H9 (cell line): ENCODE data around the gene NAA35. TPM values are rescaled to one million over a fixed set of nuclear protein-coding genes. Genes with fewer than 3 reads are reported as not detected.

ENCODE experiments used
- DNase-seq: peaks from one replicate; pipeline ENCODE4 v3.0.0-alpha.2; 2017
- H2AFZ ChIP-seq: one replicate; pipeline ENCODE4 v1.6.1; 2013; ENCODE audit warnings: mild to moderate bottlenecking, low read length, control low read depth, moderate library complexity
- H2AK5ac ChIP-seq: 2 replicates; pipeline ENCODE4 v1.6.1; 2013; ENCODE audit warnings: low read length, control low read depth, mixed read lengths; ENCODE audit not compliant: insufficient read length
- H2BK120ac ChIP-seq: one replicate; pipeline ENCODE4 v1.6.1; 2013; ENCODE audit warnings: low read depth, mild to moderate bottlenecking, low read length, control low read depth, inconsistent platforms; ENCODE audit not compliant: poor library complexity, severe bottlenecking
- H2BK12ac ChIP-seq: 2 replicates; pipeline ENCODE4 v1.6.1; 2013; ENCODE audit warnings: low read length, control low read depth, mixed read lengths, low read depth; ENCODE audit not compliant: insufficient read length
- H2BK15ac ChIP-seq: 2 replicates; pipeline ENCODE4 v1.6.1; 2013; ENCODE audit warnings: low read depth, low read length, control low read depth
- H2BK20ac ChIP-seq: one replicate; pipeline ENCODE4 v1.6.1; 2013; ENCODE audit warnings: low read depth, mild to moderate bottlenecking, low read length, control low read depth, inconsistent platforms; ENCODE audit not compliant: poor library complexity, severe bottlenecking
- H2BK5ac ChIP-seq: 2 replicates; pipeline ENCODE4 v1.6.1; 2013; ENCODE audit warnings: low read length, control low read depth, mixed read lengths; ENCODE audit not compliant: insufficient read length
- H3K14ac ChIP-seq: 2 replicates; pipeline ENCODE4 v1.6.1; 2013; ENCODE audit warnings: low read length, control low read depth; ENCODE audit not compliant: insufficient read depth
- H3K18ac ChIP-seq: 2 replicates; pipeline ENCODE4 v1.6.1; 2013; ENCODE audit warnings: low read depth, mild to moderate bottlenecking, mixed read lengths, low read length, control low read depth; ENCODE audit not compliant: insufficient read length
- H3K23ac ChIP-seq: 2 replicates; pipeline ENCODE4 v1.6.1; 2013; ENCODE audit warnings: low read length, control low read depth, mixed read lengths, low read depth; ENCODE audit not compliant: insufficient read length
- H3K23me2 ChIP-seq: 2 replicates; pipeline ENCODE4 v1.6.1; 2013; ENCODE audit warnings: low read depth, mild to moderate bottlenecking, mixed read lengths, low read length, control low read depth; ENCODE audit not compliant: insufficient read length, poor library complexity, severe bottlenecking
- H3K27ac ChIP-seq: 2 replicates; pipeline ENCODE4 v1.5.1; 2013; ENCODE audit warnings: low read length, control low read depth, mixed read lengths, low read depth; ENCODE audit not compliant: insufficient read length
- H3K27me3 ChIP-seq: 2 replicates; pipeline ENCODE4 v1.6.1; 2013; ENCODE audit warnings: low read length, control low read depth, inconsistent platforms; ENCODE audit not compliant: insufficient read depth
- H3K4ac ChIP-seq: 2 replicates; pipeline ENCODE4 v1.6.1; 2013; ENCODE audit warnings: low read depth, mild to moderate bottlenecking, control low read depth, inconsistent platforms, low read length, moderate library complexity
- H3K4me1 ChIP-seq: 2 replicates; pipeline ENCODE4 v1.6.1; 2013; ENCODE audit warnings: low read length, control low read depth, inconsistent platforms; ENCODE audit not compliant: insufficient read depth
- H3K4me2 ChIP-seq: 2 replicates; pipeline ENCODE4 v1.6.1; 2013; ENCODE audit warnings: low read length, control low read depth, mixed read lengths; ENCODE audit not compliant: insufficient read length, insufficient read depth
- H3K56ac ChIP-seq: 2 replicates; pipeline ENCODE4 v1.6.1; 2013; ENCODE audit warnings: low read depth, mild to moderate bottlenecking, mixed read lengths, low read length, control low read depth; ENCODE audit not compliant: insufficient read length
- H3K79me1 ChIP-seq: 2 replicates; pipeline ENCODE4 v1.6.1; 2013; ENCODE audit warnings: low read depth, mild to moderate bottlenecking, moderate library complexity, low read length, control low read depth, inconsistent platforms; ENCODE audit not compliant: insufficient read depth, poor library complexity, severe bottlenecking
- H3K79me2 ChIP-seq: 2 replicates; pipeline ENCODE4 v1.6.1; 2013; ENCODE audit warnings: low read length, control low read depth, inconsistent platforms; ENCODE audit not compliant: insufficient read depth
- H3K9ac ChIP-seq: 2 replicates; pipeline ENCODE4 v1.6.1; 2013; ENCODE audit warnings: low read length, control low read depth, mixed read lengths; ENCODE audit not compliant: insufficient read length; ENCODE audit errors: extremely low read depth
- H3K9me3 ChIP-seq: one replicate; pipeline ENCODE4 v1.6.1; 2013; ENCODE audit warnings: low read depth, low read length, inconsistent platforms; ENCODE audit not compliant: control insufficient read depth
- H3T11ph ChIP-seq: one replicate; pipeline ENCODE4 v1.6.1; 2013; ENCODE audit warnings: mild to moderate bottlenecking, low read length, control low read depth, inconsistent platforms
- H4K20me1 ChIP-seq: one replicate; pipeline ENCODE4 v1.6.1; 2013; ENCODE audit not compliant: control insufficient read depth, insufficient read length, insufficient read depth
- H4K5ac ChIP-seq: 2 replicates; pipeline ENCODE4 v1.6.1; 2013; ENCODE audit warnings: low read depth, mild to moderate bottlenecking, mixed read lengths, low read length, control low read depth; ENCODE audit not compliant: insufficient read length
- H4K8ac ChIP-seq: replicated peaks from 2 replicates; pipeline ENCODE4 v1.6.1; 2013; ENCODE audit warnings: low read length, control low read depth, mixed read lengths, low read depth; ENCODE audit not compliant: insufficient read length
- H4K91ac ChIP-seq: 2 replicates; pipeline ENCODE4 v1.6.1; 2013; ENCODE audit warnings: low read depth, mild to moderate bottlenecking, moderate library complexity, mixed read lengths, low read length, control low read depth; ENCODE audit not compliant: insufficient read length
- H3K27ac Mint-ChIP-seq, 3 experiments: 2 replicates in 2 of 3; 3 replicates in 1 of 3; pipeline ENCODE4 v1.8.0; 2020 to 2021; ENCODE audit warnings: mixed read lengths in 3 of 3, mild to moderate bottlenecking in 1 of 3, moderate library complexity in 1 of 3
- H3K27me3 Mint-ChIP-seq: 2 replicates; pipeline ENCODE4 v1.8.0; 2021; ENCODE audit warnings: low read depth, mild to moderate bottlenecking, moderate library complexity, mixed read lengths
- H3K36me3 Mint-ChIP-seq, 3 experiments: 2 replicates in 2 of 3; 3 replicates in 1 of 3; pipeline ENCODE4 v1.8.0; 2020 to 2021; ENCODE audit warnings: low read depth in 3 of 3, mixed read lengths in 3 of 3; ENCODE audit not compliant: insufficient read depth in 1 of 3
- H3K4me1 Mint-ChIP-seq, 2 experiments: 2 replicates each; pipeline ENCODE4 v1.8.0; 2020; ENCODE audit warnings: mixed read lengths in 2 of 2
- H3K4me3 Mint-ChIP-seq, 2 experiments: 2 replicates in 1 of 2; 3 replicates in 1 of 2; pipeline ENCODE4 v1.8.0; 2020 to 2021; ENCODE audit warnings: mild to moderate bottlenecking in 2 of 2, mixed read lengths in 2 of 2, moderate library complexity in 1 of 2
- H3K9me3 Mint-ChIP-seq, 2 experiments: 2 replicates in 1 of 2; 3 replicates in 1 of 2; pipeline ENCODE4 v1.8.0; 2020; ENCODE audit warnings: mild to moderate bottlenecking in 2 of 2, mixed read lengths in 2 of 2, moderate library complexity in 1 of 2
- WGBS: extraction: QIAGEN DNeasy Blood & Tissue Kit; methylation state at CpG from one replicate; pipeline ENCODE4 v1.1.7; 2013; ENCODE audit warnings: missing lambda C conversion rate, low lambda C conversion rate, mixed read lengths; ENCODE audit not compliant: insufficient read length; ENCODE audit errors: extremely low coverage; 5-methylcytosine and 5-hydroxymethylcytosine counted together
- total RNA-seq: library from RNA; stranded (reverse); gene quantifications from 2 replicates; pipeline ENCODE4 v1.2.1, GENCODE V29; 2021
- TF ChIP-seq, protein P1 (sequence below): fragments of 200-600 bp; sonication (generic); conservative IDR thresholded peaks from 3 replicates; pipeline ENCODE4 v1.8.0; 2021; ENCODE audit warnings: antibody characterized with exemption, mild to moderate bottlenecking

NAA35 gene
- total RNA-seq, 1 experiment from 2014 or later: 38.6 TPM

DNA sequence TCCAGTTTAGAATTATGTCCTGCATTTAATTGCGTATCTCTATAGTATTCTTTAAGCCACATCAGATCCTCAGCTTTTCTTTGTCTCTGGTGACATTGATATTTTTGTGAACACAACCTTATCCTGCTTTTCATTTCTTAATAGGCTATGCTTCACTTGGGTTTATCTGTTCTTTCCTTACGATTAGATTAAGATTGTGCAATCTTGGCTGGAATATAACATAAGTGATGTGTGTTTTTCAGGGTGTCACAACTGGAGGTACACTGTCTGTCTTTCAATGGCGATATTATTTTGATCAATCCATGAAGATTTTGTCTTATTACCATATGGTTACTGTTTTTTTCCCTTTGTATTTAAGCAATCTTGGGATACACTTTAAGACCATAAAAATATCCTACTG is 23.6 kb downstream of the NAA35 start:
- Histone ChIP-seq H3K23ac (no peak overlapping the region), H2BK20ac (no peak overlapping the region), H2AK5ac (no peak overlapping the region), H2BK5ac (no peak overlapping the region), H2AFZ (no peak overlapping the region), H3K14ac (no peak overlapping the region), H4K91ac (no peak overlapping the region), H3K9me3 (no peaks in the 10 kb centered on the region), H2BK120ac (no peak overlapping the region), H3K27me3 (no peaks in the 10 kb centered on the region), H3K23me2 (no peaks in the 10 kb centered on the region), H3T11ph (no peak overlapping the region), H3K4ac (no peak overlapping the region), H2BK15ac (no peak overlapping the region), H3K18ac (no peak overlapping the region), H4K20me1 (no peaks in the 10 kb centered on the region), H3K9ac (no peak overlapping the region), H3K4me2 (no peak overlapping the region), H3K4me1 (no peaks in the 10 kb centered on the region), H4K5ac (no peak overlapping the region), H4K8ac (no peak overlapping the region), H3K79me2 (no peaks in the 10 kb centered on the region), H3K56ac (no peak overlapping the region), H3K79me1 (no peaks in the 10 kb centered on the region), H3K27ac (no peak overlapping the region), H2BK12ac (no peak overlapping the region)
- Mint-ChIP-seq H3K4me1 (peaks cover 0 to 2% of the 10 kb centered on the region in 2 experiments; a peak in 1 of 4 replicates), H3K27me3 (no peaks in the 10 kb centered on the region), H3K27ac (peak overlapping the region in 2 of 3 experiments; percentile 36 to 37; a peak in 3 of 7 replicates), H3K4me3 (no peak overlapping the region), H3K36me3 (peaks cover 16 to 65% (median 61%) of the 10 kb centered on the region in 3 experiments; a peak in 6 of 7 replicates), H3K9me3 (no peaks in the 10 kb centered on the region)
- no CpG with 5 or more reads among the region's 3 CpGs for WGBS
- TF ChIP-seq, protein P1, sequence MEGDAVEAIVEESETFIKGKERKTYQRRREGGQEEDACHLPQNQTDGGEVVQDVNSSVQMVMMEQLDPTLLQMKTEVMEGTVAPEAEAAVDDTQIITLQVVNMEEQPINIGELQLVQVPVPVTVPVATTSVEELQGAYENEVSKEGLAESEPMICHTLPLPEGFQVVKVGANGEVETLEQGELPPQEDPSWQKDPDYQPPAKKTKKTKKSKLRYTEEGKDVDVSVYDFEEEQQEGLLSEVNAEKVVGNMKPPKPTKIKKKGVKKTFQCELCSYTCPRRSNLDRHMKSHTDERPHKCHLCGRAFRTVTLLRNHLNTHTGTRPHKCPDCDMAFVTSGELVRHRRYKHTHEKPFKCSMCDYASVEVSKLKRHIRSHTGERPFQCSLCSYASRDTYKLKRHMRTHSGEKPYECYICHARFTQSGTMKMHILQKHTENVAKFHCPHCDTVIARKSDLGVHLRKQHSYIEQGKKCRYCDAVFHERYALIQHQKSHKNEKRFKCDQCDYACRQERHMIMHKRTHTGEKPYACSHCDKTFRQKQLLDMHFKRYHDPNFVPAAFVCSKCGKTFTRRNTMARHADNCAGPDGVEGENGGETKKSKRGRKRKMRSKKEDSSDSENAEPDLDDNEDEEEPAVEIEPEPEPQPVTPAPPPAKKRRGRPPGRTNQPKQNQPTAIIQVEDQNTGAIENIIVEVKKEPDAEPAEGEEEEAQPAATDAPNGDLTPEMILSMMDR: no peak
- DNase-seq: no peak
